Suprapubic skin (tissue), 3 donors: Measurements from ENCODE around the gene PPP1R37.

Source experiments
- EP300 ChIP-seq: sonication (generic); formaldehyde crosslinking; IDR thresholded peaks from one replicate; pipeline ENCODE4 v1.6.1; 2017; ENCODE audit warnings: antibody characterized with exemption
- POLR2A ChIP-seq, 2 donors: fragments of 450-650 bp; IDR thresholded peaks; one replicate each; pipeline ENCODE4 v1.6.1; 2017; ENCODE audit warnings: antibody characterized with exemption in 2 of 2, mild to moderate bottlenecking in 2 of 2, moderate library complexity in 2 of 2
- TF ChIP-seq, protein P1 (sequence below), 2 donors: fragments of 200-600 bp in 1 of 2; fragments of 450-650 bp in 1 of 2; sonication (generic) in 1 of 2; IDR thresholded peaks; one replicate each; pipeline ENCODE4 v1.5.1; 2016 to 2019; ENCODE audit warnings: antibody characterized with exemption in 2 of 2, mild to moderate bottlenecking in 1 of 2, moderate library complexity in 1 of 2

DNA sequence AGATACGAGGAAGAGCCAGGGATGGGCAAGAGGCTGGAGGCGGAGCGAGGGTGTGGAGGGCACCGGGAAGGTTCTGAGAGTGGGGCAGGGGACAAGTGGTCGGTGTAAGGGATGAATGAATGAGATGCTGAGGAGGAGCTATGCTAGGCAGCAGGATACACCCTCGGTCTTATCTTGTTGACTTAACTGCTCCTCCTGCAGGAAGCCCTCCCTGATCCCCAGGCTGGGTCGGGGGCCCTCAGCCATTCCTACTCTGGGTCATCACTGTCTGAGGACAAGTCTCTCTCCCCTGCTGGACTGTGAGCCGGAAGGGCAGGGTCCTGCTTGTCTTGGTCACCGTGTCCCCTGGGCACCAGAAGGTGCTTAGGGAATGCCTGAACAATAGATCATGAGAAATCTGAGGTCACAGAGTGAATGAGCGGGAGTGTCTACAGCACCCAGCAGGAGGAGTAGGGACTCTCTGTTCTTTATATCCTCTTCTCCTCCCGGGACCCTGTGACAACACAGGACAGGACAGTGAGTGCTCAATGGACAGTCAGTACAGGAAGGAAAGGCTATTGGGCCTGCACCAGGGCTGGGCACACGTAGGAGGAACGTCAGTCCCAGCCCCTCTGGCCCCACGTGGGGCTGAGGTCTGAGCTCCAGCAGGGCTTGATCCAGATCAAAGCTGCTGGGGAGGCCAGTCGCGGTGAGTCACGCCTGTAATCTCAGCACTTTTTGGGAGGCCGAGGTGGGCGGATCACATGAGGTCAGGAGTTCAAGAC, 61.3 kb downstream of the PPP1R37 start:
- TF ChIP-seq, protein P1, sequence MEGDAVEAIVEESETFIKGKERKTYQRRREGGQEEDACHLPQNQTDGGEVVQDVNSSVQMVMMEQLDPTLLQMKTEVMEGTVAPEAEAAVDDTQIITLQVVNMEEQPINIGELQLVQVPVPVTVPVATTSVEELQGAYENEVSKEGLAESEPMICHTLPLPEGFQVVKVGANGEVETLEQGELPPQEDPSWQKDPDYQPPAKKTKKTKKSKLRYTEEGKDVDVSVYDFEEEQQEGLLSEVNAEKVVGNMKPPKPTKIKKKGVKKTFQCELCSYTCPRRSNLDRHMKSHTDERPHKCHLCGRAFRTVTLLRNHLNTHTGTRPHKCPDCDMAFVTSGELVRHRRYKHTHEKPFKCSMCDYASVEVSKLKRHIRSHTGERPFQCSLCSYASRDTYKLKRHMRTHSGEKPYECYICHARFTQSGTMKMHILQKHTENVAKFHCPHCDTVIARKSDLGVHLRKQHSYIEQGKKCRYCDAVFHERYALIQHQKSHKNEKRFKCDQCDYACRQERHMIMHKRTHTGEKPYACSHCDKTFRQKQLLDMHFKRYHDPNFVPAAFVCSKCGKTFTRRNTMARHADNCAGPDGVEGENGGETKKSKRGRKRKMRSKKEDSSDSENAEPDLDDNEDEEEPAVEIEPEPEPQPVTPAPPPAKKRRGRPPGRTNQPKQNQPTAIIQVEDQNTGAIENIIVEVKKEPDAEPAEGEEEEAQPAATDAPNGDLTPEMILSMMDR (IDR thresholded peaks at IDR 0.05) = no peak
- TF ChIP-seq EP300 (no peak), POLR2A (IDR thresholded peaks at IDR 0.05) (no peak)
